Amniotic stem cell (primary cell): Measurements from ENCODE around the gene HAND1.

Experiments
- DNase-seq: peaks from one replicate; lab custom pipeline; 2025; lab: John Stamatoyannopoulos, UW

HAND1 gene

DNA sequence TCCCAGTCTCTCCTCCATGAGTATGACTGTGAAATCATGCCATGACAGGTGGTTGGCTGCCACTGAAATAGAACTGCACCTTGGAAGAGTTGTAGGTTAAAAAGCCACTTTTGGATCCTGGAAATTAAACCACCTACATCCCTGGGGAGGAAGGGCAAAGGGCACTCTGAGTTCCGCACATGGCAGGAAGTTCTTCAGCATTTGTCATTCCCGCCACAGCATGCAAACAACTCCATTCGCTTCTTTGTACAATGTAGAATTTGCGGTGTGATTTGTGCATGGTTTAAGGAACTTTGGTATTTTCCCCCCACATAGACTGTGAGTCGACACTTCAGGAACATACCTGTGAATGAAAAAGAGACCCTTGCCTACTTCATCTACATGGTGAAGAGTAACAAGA, 22.4 kb downstream of the HAND1 start:
- no peak for DNase-seq

- no peak for DNase-seq
These were observed 26.1 kb downstream of the HAND1 start for GRCh38 chr5:154451957-154452356.

- DNase-seq, result no peak
These were observed 28.2 kb downstream of the HAND1 start for GRCh38 chr5:154449786-154450185.

DNA sequence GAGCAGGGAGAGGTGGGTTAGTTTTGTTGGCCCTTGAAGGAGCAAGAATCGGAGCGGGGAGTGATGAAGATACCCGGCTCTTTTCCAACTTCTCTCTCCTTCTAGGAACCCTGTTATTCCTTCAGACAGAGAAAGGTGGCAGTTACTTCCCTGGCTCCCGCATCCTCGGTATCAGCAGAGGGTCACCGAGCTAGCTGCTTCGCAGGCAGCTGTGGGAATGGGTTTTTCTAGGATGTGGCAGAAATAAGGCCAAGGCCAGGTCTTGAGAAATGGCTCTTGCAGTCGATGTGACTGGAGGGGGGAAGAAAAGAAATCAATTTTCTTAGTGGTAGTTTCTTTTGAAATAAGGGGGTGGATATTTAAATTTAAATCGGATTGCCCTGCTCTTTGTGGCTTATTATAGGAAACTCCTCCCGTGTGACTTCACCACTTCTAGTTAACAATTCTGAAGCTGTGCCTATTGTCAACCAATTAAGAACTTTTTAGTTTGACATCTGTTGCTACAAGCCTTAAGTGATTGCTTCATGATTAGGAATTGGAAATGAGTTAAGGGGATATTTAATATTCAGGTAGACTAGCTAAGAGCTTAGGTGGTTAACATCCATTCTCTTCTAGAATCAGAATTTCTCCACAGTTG, 30.8 kb downstream of the HAND1 start:
- DNase-seq, result no peak

DNA sequence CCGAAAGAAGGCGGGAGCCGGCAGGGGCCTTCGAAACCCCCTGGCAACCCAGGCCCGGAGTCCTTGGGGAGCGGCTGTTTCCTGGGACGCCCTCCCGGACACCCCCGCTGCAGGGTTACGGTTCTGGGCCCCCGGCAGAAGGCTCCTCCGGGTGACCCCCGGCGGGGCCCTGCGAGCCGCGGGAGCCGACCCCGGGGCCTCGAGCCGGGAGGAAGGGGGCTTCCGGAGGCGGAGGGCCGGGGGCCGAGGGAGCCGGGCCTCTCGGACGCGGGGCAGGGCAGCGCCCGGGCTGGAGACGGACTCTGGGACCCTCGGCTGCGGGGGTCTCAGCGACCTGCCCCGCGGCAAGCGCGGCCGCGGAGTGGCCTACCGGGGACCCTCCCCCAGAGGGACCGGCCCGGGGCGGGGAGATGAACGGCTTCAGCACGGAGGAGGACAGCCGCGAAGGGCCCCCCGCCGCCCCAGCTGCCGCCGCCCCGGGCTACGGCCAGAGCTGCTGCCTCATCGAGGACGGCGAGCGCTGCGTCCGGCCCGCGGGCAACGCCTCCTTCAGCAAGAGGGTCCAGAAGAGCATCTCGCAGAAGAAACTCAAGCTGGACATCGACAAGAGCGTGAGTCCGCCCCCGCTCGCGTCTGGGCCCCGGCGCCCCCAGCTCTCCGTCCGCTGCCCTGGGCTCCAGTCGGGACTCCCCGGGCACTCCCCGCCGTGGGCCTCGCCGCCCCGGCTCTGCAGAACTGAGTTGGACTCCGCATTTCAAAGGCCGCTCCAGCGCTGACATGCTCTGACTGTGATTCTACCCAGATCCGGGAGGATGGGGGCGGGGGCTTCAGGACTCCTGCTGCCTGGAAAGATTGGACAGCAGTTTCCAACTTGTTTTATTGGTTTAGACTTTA, 31.6 kb downstream of the HAND1 start:
- DNase-seq, result peak; percentile 73

- DNase-seq, result peak; percentile 84
These were observed 32.4 kb downstream of the HAND1 start, which contains the start of gene SAP30L for GRCh38 chr5:154445422-154446194. SAP30L (plus strand) TSS chr5:154445997; CDS start chr5:154446605, 608 bp downstream.

- DNase-seq, result no peak
These were observed 33.2 kb downstream of the HAND1 start for GRCh38 chr5:154444556-154445421.

DNA sequence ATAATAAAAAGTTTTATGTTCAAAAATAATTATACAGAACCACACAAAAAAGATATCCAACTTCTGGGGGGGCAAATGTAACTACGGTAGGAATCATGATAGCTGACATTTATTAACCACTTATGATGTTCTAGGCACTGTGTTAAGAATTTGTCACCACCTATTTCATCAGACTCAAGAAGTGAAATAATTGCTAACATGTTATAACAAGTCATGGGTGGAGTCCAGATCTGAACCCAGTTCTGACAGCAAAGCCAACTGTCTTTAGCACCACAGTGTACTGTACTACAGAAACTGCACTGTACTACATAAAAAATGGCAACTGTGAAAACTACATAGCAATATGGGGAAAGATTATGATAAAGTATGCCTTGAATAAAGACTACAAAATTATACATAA, 35.2 kb downstream of the HAND1 start:
- no peak for DNase-seq

- no peak for DNase-seq
These were observed 37.5 kb downstream of the HAND1 start for GRCh38 chr5:154440540-154440939.

DNA sequence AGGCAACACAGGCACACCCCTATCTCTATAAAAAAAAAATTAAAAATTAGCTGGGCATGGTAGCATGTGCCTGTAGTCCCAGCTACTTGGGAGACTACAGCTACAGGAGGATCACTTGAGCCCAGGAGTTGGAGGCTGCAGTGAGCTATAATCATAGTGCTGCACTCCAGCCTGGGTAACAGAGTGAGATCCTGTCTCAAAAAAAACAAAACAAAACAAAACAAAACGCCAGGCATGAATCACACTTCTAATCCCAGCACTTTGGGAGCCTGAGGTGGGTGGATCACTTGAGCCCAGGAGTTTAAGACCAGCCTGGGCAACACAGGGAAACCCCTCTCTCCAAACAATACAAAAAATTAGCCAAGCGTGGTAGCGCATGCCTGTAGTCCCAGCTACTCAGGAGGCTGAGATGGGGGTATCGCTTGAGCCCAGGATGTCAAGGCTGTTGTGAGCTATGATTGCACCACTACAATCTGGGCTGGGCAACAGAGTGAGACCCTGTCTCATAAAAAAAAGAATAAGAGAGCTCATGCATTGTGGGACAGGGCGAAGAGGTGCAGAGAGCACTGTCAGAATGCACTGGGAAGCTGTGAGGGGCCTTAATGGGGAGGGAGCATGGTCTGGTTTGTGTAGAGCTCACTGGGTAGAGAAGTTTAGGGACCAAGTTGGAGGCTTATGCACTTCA, 40.6 kb downstream of the HAND1 start:
- no peak for DNase-seq

DNA sequence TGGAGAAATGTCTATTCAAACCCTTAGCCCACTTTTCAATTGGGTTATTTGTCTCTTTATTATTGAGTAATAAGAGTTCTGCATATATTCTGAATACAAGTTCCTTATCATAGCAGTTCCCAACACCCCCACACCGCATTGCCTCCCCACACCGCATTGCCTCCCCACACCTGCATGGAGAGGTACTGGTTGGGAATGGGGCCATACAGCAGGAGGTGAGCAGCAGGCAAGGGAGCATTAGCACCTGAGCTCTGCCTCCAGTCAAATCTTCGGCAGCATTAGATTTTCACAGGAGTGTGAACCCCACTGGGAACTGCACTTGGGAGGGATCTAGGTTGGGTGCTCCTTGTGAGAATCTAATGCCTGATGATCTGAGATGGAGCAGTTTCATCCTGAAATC, 42.8 kb downstream of the HAND1 start:
- no peak for DNase-seq

- no peak for DNase-seq
These were observed 46.9 kb downstream of the HAND1 start for GRCh38 chr5:154430961-154431630.

GRCh38 chr5:154430466-154430865, 47.6 kb downstream of the HAND1 start:
- DNase-seq, result no peak

DNA sequence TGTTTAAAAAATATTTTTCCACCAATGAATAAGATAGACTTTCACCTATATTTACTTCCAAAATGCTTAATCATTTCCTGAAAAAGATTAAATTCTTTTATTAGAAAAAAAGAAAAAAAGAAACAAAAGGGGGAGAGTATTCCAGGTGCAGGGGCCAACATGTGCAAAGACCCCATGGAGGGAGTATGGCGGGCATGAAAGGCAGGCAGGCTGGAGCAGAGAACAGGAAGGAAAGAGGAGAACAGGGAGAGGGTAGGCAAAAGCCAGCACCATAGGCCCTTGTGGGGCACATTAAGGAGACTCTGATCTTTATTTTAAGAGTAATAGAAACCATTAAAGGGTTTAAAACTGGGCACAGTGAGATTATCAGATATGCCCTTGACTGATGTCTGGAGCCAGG, 48.7 kb downstream of the HAND1 start:
- DNase-seq, result no peak

DNA sequence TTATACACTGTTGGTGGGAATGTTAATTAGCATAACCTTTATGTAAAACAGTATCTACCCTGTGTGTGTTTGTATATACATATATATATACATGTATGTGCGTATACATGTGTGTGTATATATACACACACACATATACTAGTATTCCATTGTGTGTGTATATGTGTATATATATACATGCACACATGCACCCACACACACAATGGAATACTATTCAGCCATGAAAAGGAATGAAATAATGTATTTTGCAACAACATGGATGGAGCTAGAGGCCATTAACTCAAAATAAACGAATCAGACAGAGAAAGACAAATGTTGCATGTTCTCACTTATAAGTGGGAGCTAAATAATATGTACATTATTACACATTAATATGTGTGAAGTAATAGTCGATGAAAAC, 49.8 kb downstream of the HAND1 start:
- no peak for DNase-seq
